OCI-LY3 (cell line): ENCODE results near the gene ERC2.

Source experiments
- CTCF ChIP-seq: fragments of 200-600, 300-600 bp; sonication (generic); IDR thresholded peaks from 2 replicates; pipeline ENCODE4 v1.5.1; 2014; ENCODE audit warnings: antibody characterized with exemption, low read length, low read depth
- EZH2phosphoT487 ChIP-seq: fragments of 200-600 bp; shearing (Covaris generic); IDR thresholded peaks from 2 replicates; pipeline ENCODE4 v1.6.1; 2018; ENCODE audit warnings: antibody characterized with exemption, mixed run types, low read depth

GRCh38 chr3:55877703-55878102, 590.6 kb downstream of the ERC2 start:
- TF ChIP-seq CTCF = no peak; the same call in 1 of the 2 replicates
- no peak for TF ChIP-seq EZH2phosphoT487
